ENCODE measurements around the gene SOX18.

SOX18 gene

GRCh38 chr20:64067733-64068307 is 18.4 kb upstream of the SOX18 start:
- DNase-seq, result no peak

- DNase-seq, result no peak
These were observed 17.7 kb upstream of the SOX18 start for GRCh38 chr20:64067005-64067632.

- peak; percentile 89 for DNase-seq
These were observed 16.5 kb upstream of the SOX18 start for GRCh38 chr20:64065974-64066343.

- DNase-seq, result no peak
These were observed 15.9 kb upstream of the SOX18 start for GRCh38 chr20:64065062-64065973.

GRCh38 chr20:64064145-64064698 is 14.8 kb upstream of the SOX18 start:
- no peak for DNase-seq

- no peak for DNase-seq
These were observed 14.1 kb upstream of the SOX18 start for GRCh38 chr20:64063389-64064144.

- peak; percentile 98 for DNase-seq
These were observed 13.4 kb upstream of the SOX18 start, which contains the start of gene TCEA2 for GRCh38 chr20:64062596-64063388. Gene TCEA2, plus strand, starts transcription at chr20:64063198. Its CDS starts 115 bp downstream, at chr20:64063313.

- no peak for DNase-seq
These were observed 12.8 kb upstream of the SOX18 start for GRCh38 chr20:64062276-64062595.

- no peak for DNase-seq
These were observed 9.1 kb upstream of the SOX18 start for GRCh38 chr20:64058536-64058935.

- peak; percentile 88 for DNase-seq
These were observed 8.4 kb upstream of the SOX18 start for GRCh38 chr20:64057628-64058498.

- DNase-seq, result peak; percentile 24
These were observed 7.6 kb upstream of the SOX18 start for GRCh38 chr20:64056889-64057627.

- DNase-seq, result no peak
These were observed 7.1 kb upstream of the SOX18 start for GRCh38 chr20:64056639-64056888.

- no peak for DNase-seq
These were observed 6.6 kb upstream of the SOX18 start for GRCh38 chr20:64055893-64056638.

GRCh38 chr20:64055396-64055892 is 6.0 kb upstream of the SOX18 start:
- DNase-seq, result no peak

GRCh38 chr20:64053841-64054661 is 4.6 kb upstream of the SOX18 start:
- DNase-seq, result no peak

GRCh38 chr20:64052987-64053840 is 3.8 kb upstream of the SOX18 start:
- no peak for DNase-seq

GRCh38 chr20:64052326-64052722 is 2.9 kb upstream of the SOX18 start:
- DNase-seq, result no peak
